ENCODE data around the gene TCEANC2. TPM values are rescaled to one million over a fixed set of nuclear protein-coding genes. Genes with fewer than 3 reads are reported as not detected.

TCEANC2 gene
- polyA plus RNA-seq, 1 donor from 2014 or later: 4.4 TPM

DNA sequence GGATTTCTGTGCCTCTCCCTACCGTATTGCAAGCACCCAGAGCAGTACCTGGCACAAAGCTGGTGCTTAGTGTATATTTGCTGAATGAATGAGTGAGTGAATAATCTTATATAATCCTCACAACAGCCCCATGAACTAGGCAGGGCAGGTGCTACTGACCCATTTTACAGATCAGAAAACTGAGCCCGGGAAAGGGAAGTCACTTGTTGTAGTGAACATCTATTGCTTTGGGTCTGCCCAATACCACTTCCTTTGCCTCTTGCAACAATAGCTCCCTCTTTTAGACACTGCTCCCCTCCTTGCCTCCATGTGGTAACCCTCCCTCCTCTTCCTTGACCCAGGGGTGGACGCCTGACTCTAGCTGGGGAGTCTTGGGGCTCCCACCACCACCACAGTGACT, 96.3 kb downstream of the TCEANC2 start:
- Histone ChIP-seq H2AFZ (ENCODE audit: low read depth, low read length) (no peak overlapping the region), H3K9ac (ENCODE audit: low read length) (no peak overlapping the region), H3K4me2 (ENCODE audit: low read length) (no peak overlapping the region), H3K9me3 (ENCODE audit: low read length) (no peaks in the 10 kb centered on the region), H4K20me1 (ENCODE audit: insufficient read depth) (no peaks in the 10 kb centered on the region), H3F3A (ENCODE audit: insufficient read depth, low read length, poor library complexity, severe bottlenecking) (no peaks in the 10 kb centered on the region), H3K36me3 (ENCODE audit: insufficient read depth, low read length) (no peaks in the 10 kb centered on the region), H3K27me3 (ENCODE audit: insufficient read depth, low read depth, low read length) (no peaks in the 10 kb centered on the region), H3K9me2 (ENCODE audit: insufficient read depth, low read length) (no peaks in the 10 kb centered on the region), H3K27ac (ENCODE audit: low read length) (no peak overlapping the region), H3K4me3 (ENCODE audit: low read length) (no peak overlapping the region), H3K79me2 (replicated peaks; ENCODE audit: insufficient read depth, low read length) (no peaks in the 10 kb centered on the region)
- TF ChIP-seq, protein P1, sequence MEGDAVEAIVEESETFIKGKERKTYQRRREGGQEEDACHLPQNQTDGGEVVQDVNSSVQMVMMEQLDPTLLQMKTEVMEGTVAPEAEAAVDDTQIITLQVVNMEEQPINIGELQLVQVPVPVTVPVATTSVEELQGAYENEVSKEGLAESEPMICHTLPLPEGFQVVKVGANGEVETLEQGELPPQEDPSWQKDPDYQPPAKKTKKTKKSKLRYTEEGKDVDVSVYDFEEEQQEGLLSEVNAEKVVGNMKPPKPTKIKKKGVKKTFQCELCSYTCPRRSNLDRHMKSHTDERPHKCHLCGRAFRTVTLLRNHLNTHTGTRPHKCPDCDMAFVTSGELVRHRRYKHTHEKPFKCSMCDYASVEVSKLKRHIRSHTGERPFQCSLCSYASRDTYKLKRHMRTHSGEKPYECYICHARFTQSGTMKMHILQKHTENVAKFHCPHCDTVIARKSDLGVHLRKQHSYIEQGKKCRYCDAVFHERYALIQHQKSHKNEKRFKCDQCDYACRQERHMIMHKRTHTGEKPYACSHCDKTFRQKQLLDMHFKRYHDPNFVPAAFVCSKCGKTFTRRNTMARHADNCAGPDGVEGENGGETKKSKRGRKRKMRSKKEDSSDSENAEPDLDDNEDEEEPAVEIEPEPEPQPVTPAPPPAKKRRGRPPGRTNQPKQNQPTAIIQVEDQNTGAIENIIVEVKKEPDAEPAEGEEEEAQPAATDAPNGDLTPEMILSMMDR (IDR thresholded peaks at IDR 0.05; ENCODE audit: poor library complexity, severe bottlenecking): no peak
- TF ChIP-seq EZH2 (IDR thresholded peaks at IDR 0.05; ENCODE audit: borderline replicate concordance, insufficient read depth, low read length, poor library complexity, severe bottlenecking) (no peak), RAD21 (conservative IDR thresholded peaks at IDR 0.05) (no peak), TAF1 (IDR thresholded peaks at IDR 0.05; ENCODE audit: low read depth) (no peak), SMC3 (conservative IDR thresholded peaks at IDR 0.05; ENCODE audit: poor library complexity) (no peak), EP300 (conservative IDR thresholded peaks at IDR 0.05; ENCODE audit: poor library complexity, severe bottlenecking) (no peak), POLR2AphosphoS5 (IDR thresholded peaks at IDR 0.05) (no peak), MXI1 (conservative IDR thresholded peaks at IDR 0.05; ENCODE audit: poor library complexity, severe bottlenecking) (no peak)
- TF ChIP-seq, protein P2, sequence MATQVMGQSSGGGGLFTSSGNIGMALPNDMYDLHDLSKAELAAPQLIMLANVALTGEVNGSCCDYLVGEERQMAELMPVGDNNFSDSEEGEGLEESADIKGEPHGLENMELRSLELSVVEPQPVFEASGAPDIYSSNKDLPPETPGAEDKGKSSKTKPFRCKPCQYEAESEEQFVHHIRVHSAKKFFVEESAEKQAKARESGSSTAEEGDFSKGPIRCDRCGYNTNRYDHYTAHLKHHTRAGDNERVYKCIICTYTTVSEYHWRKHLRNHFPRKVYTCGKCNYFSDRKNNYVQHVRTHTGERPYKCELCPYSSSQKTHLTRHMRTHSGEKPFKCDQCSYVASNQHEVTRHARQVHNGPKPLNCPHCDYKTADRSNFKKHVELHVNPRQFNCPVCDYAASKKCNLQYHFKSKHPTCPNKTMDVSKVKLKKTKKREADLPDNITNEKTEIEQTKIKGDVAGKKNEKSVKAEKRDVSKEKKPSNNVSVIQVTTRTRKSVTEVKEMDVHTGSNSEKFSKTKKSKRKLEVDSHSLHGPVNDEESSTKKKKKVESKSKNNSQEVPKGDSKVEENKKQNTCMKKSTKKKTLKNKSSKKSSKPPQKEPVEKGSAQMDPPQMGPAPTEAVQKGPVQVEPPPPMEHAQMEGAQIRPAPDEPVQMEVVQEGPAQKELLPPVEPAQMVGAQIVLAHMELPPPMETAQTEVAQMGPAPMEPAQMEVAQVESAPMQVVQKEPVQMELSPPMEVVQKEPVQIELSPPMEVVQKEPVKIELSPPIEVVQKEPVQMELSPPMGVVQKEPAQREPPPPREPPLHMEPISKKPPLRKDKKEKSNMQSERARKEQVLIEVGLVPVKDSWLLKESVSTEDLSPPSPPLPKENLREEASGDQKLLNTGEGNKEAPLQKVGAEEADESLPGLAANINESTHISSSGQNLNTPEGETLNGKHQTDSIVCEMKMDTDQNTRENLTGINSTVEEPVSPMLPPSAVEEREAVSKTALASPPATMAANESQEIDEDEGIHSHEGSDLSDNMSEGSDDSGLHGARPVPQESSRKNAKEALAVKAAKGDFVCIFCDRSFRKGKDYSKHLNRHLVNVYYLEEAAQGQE (IDR thresholded peaks at IDR 0.05; ENCODE audit: borderline replicate concordance): no peak

DNA sequence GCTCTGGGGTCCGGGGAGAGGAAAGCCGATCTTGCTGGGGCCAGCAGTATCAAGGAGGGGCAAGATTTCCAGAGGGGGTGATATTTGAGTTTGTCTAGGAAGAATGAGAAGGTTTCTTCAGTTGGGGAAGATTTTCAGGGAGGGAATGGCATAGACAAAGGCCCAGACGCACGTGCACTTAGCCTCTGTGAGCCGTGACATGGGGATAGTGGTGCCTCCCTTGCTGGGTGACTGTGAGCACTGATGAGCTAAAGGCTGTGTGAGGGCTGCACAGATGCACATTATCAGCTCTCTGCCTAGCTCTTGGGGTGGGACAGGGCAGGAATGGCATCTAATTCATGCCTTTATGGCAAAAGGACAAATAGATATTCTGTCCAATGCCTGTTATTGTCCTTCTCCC, 97.6 kb downstream of the TCEANC2 start:
- no peak overlapping the region for H3K27ac ChIP-seq (ENCODE audit: low read length)
- no peak for TF ChIP-seq TAF1 (IDR thresholded peaks at IDR 0.05; ENCODE audit: low read depth)
- TF ChIP-seq, protein P1 (IDR thresholded peaks at IDR 0.05; ENCODE audit: poor library complexity, severe bottlenecking): no peak
- no peak for TF ChIP-seq MXI1 (conservative IDR thresholded peaks at IDR 0.05; ENCODE audit: poor library complexity, severe bottlenecking)
- no peak for TF ChIP-seq POLR2AphosphoS5 (IDR thresholded peaks at IDR 0.05)
- TF ChIP-seq EZH2 (IDR thresholded peaks at IDR 0.05; ENCODE audit: borderline replicate concordance, insufficient read depth, low read length, poor library complexity, severe bottlenecking): no peak

More for the DNA sequence above, 97.6 kb downstream of the TCEANC2 start:
- Histone ChIP-seq H3F3A (ENCODE audit: insufficient read depth, low read length, poor library complexity, severe bottlenecking) (no peaks in the 10 kb centered on the region), H3K27me3 (ENCODE audit: insufficient read depth, low read depth, low read length) (no peaks in the 10 kb centered on the region), H3K79me2 (replicated peaks; ENCODE audit: insufficient read depth, low read length) (no peaks in the 10 kb centered on the region), H4K20me1 (ENCODE audit: insufficient read depth) (no peaks in the 10 kb centered on the region), H3K36me3 (ENCODE audit: insufficient read depth, low read length) (no peaks in the 10 kb centered on the region), H3K9me3 (ENCODE audit: low read length) (no peaks in the 10 kb centered on the region), H3K4me3 (ENCODE audit: low read length) (no peak overlapping the region), H3K9me2 (ENCODE audit: insufficient read depth, low read length) (no peaks in the 10 kb centered on the region), H3K9ac (ENCODE audit: low read length) (no peak overlapping the region), H2AFZ (ENCODE audit: low read depth, low read length) (no peak overlapping the region), H3K4me2 (ENCODE audit: low read length) (no peak overlapping the region)
